Stomach smooth muscle (tissue), 2 donors: ENCODE data around the gene RASAL3.
A peak's percentile ranks its signal among the peaks of the same experiment; 100 is the strongest.

Experiments used
- H3K27ac ChIP-seq: one replicate; pipeline ENCODE4 v1.7.0; 2013; ENCODE audit warnings: mild to moderate bottlenecking, low read length, inconsistent platforms
- H3K27me3 ChIP-seq, 2 donors: one replicate each; pipeline ENCODE4 v1.7.0; 2013; ENCODE audit warnings: low read length in 2 of 2; ENCODE audit not compliant: insufficient read depth in 2 of 2, control insufficient read depth in 1 of 2
- H3K36me3 ChIP-seq, 2 donors: one replicate each; pipeline ENCODE4 v1.7.0; 2013; ENCODE audit warnings: low read length in 2 of 2; ENCODE audit not compliant: control insufficient read depth in 2 of 2, insufficient read depth in 2 of 2
- H3K4me1 ChIP-seq: one replicate; pipeline ENCODE4 v1.7.0; 2013; ENCODE audit warnings: low read length; ENCODE audit not compliant: control insufficient read depth, insufficient read depth
- H3K4me3 ChIP-seq, 2 donors: one replicate each; pipeline ENCODE4 v1.7.0; 2013; ENCODE audit warnings: low read length in 2 of 2
- H3K9ac ChIP-seq, 2 donors: one replicate each; pipeline ENCODE4 v1.7.0; 2013; ENCODE audit warnings: low read length in 2 of 2, mild to moderate bottlenecking in 1 of 2
- H3K9me3 ChIP-seq, 2 donors: one replicate each; pipeline ENCODE4 v1.7.0; 2013; ENCODE audit warnings: low read length in 2 of 2; ENCODE audit not compliant: control insufficient read depth in 2 of 2
- donor health status: healthy.
- donor health status: Pancreatic carcinoma.

Gene RASAL3

GRCh38 chr19:15431396-15432017 lies 32.8 kb downstream of the RASAL3 start:
- Histone ChIP-seq H3K36me3 (peaks cover 4 to 14% of the 10 kb centered on the region in 2 donors), H3K4me1 (peaks cover 33% of the 10 kb centered on the region), H3K27ac (peak overlapping the region; percentile 11), H3K4me3 (peak overlapping the region; percentile 87 to 88), H3K9ac (peak overlapping the region; percentile 64 to 82), H3K27me3 (no peaks in the 10 kb centered on the region), H3K9me3 (no peaks in the 10 kb centered on the region)

GRCh38 chr19:15430526-15431120 lies 33.7 kb downstream of the RASAL3 start:
- H3K36me3 ChIP-seq: peaks cover 11 to 21% of the 10 kb centered on the region in 2 donors
- no peaks in the 10 kb centered on the region for H3K9me3 ChIP-seq
- H3K27me3 ChIP-seq: no peaks in the 10 kb centered on the region
- H3K9ac ChIP-seq: no peak overlapping the region
- H3K27ac ChIP-seq: no peak overlapping the region
- peak overlapping the region in 1 of 2 donors; percentile 88 for H3K4me3 ChIP-seq
- H3K4me1 ChIP-seq: peaks cover 32% of the 10 kb centered on the region

GRCh38 chr19:15429825-15430467 lies 34.4 kb downstream of the RASAL3 start:
- peaks cover 16 to 27% of the 10 kb centered on the region in 2 donors for H3K36me3 ChIP-seq
- no peaks in the 10 kb centered on the region for H3K9me3 ChIP-seq
- H3K27me3 ChIP-seq: no peaks in the 10 kb centered on the region
- no peak overlapping the region for H3K4me3 ChIP-seq
- H3K9ac ChIP-seq: no peak overlapping the region
- no peak overlapping the region for H3K27ac ChIP-seq
- peaks cover 32% of the 10 kb centered on the region for H3K4me1 ChIP-seq

- Histone ChIP-seq H3K9ac (no peak overlapping the region), H3K9me3 (no peaks in the 10 kb centered on the region), H3K27me3 (no peaks in the 10 kb centered on the region), H3K4me3 (no peak overlapping the region), H3K4me1 (peaks cover 32% of the 10 kb centered on the region), H3K36me3 (peaks cover 16 to 27% of the 10 kb centered on the region in 2 donors), H3K27ac (no peak overlapping the region)
These were observed 35.2 kb downstream of the RASAL3 start for GRCh38 chr19:15428956-15429824.

- no peak overlapping the region for H3K9ac ChIP-seq
- no peak overlapping the region for H3K4me3 ChIP-seq
- no peaks in the 10 kb centered on the region for H3K27me3 ChIP-seq
- peaks cover 0 to 4% of the 10 kb centered on the region in 2 donors for H3K9me3 ChIP-seq
- H3K4me1 ChIP-seq: peaks cover 25% of the 10 kb centered on the region
- H3K36me3 ChIP-seq: peaks cover 28 to 36% of the 10 kb centered on the region in 2 donors
- no peak overlapping the region for H3K27ac ChIP-seq
These were observed 36.3 kb downstream of the RASAL3 start for GRCh38 chr19:15427991-15428471.

GRCh38 chr19:15427350-15427700 lies 37.0 kb downstream of the RASAL3 start:
- Histone ChIP-seq H3K4me3 (no peak overlapping the region), H3K9me3 (peaks cover 0 to 4% of the 10 kb centered on the region in 2 donors), H3K27me3 (no peaks in the 10 kb centered on the region), H3K4me1 (peaks cover 23% of the 10 kb centered on the region), H3K9ac (no peak overlapping the region), H3K27ac (no peak overlapping the region), H3K36me3 (peaks cover 29 to 43% of the 10 kb centered on the region in 2 donors)

- Histone ChIP-seq H3K27me3 (no peaks in the 10 kb centered on the region), H3K36me3 (peaks cover 29 to 43% of the 10 kb centered on the region in 2 donors), H3K9me3 (peaks cover 0 to 4% of the 10 kb centered on the region in 2 donors), H3K27ac (no peak overlapping the region), H3K4me3 (no peak overlapping the region), H3K4me1 (peaks cover 21% of the 10 kb centered on the region), H3K9ac (no peak overlapping the region)
These were observed 37.6 kb downstream of the RASAL3 start for GRCh38 chr19:15426485-15427349.

- Histone ChIP-seq H3K4me3 (no peak overlapping the region), H3K27ac (no peak overlapping the region), H3K4me1 (peaks cover 9% of the 10 kb centered on the region), H3K9ac (no peak overlapping the region), H3K36me3 (peaks cover 29 to 43% of the 10 kb centered on the region in 2 donors), H3K9me3 (peaks cover 0 to 4% of the 10 kb centered on the region in 2 donors), H3K27me3 (no peaks in the 10 kb centered on the region)
These were observed 38.9 kb downstream of the RASAL3 start for GRCh38 chr19:15425321-15425950.

GRCh38 chr19:15424692-15425272 lies 39.6 kb downstream of the RASAL3 start:
- Histone ChIP-seq H3K9ac (no peak overlapping the region), H3K4me3 (no peak overlapping the region), H3K36me3 (peaks cover 29 to 43% of the 10 kb centered on the region in 2 donors), H3K27me3 (no peaks in the 10 kb centered on the region), H3K27ac (no peak overlapping the region), H3K9me3 (peaks cover 0 to 4% of the 10 kb centered on the region in 2 donors), H3K4me1 (peaks cover 6% of the 10 kb centered on the region)
